Mammary epithelial cell (primary cell): Measurements from ENCODE around the gene PLA2G4E.

Source experiments
- EZH2 ChIP-seq: IDR thresholded peaks from 2 replicates; pipeline ENCODE4 v1.6.1; 2012; ENCODE audit warnings: low read length, inconsistent platforms, borderline replicate concordance
- TF ChIP-seq, protein P1 (sequence below), 2 donors: IDR thresholded peaks in 1 of 2; conservative IDR thresholded peaks in 1 of 2; 2 replicates each; pipeline ENCODE4 v1.5.1; 2011 to 2012; ENCODE audit warnings: inconsistent platforms in 2 of 2, low read length in 2 of 2, mild to moderate bottlenecking in 2 of 2, control low read depth in 1 of 2, low read depth in 1 of 2; ENCODE audit not compliant: insufficient read depth in 1 of 2; ENCODE audit errors: extremely low read depth in 1 of 2

DNA sequence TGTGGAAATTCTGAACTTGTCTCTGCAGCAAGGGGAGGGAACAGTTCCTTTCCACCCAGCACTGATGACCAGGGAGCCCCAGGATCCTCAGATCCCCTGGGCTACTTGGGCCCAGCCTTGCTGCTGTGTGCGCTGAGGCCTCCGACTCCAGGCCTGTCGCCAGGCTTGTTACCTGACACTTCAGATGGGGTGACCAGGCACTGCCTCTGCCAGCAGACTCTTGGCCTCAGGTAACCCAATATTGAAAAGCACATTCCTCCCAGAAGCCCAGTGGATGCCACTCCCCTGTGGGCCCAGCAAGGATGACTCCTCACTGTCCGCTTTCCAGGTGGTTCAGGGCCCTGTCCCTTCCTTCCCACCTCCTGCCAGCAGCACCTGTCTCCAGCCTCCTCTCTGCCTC, 3.5 kb upstream of the PLA2G4E start:
- TF ChIP-seq, protein P1, sequence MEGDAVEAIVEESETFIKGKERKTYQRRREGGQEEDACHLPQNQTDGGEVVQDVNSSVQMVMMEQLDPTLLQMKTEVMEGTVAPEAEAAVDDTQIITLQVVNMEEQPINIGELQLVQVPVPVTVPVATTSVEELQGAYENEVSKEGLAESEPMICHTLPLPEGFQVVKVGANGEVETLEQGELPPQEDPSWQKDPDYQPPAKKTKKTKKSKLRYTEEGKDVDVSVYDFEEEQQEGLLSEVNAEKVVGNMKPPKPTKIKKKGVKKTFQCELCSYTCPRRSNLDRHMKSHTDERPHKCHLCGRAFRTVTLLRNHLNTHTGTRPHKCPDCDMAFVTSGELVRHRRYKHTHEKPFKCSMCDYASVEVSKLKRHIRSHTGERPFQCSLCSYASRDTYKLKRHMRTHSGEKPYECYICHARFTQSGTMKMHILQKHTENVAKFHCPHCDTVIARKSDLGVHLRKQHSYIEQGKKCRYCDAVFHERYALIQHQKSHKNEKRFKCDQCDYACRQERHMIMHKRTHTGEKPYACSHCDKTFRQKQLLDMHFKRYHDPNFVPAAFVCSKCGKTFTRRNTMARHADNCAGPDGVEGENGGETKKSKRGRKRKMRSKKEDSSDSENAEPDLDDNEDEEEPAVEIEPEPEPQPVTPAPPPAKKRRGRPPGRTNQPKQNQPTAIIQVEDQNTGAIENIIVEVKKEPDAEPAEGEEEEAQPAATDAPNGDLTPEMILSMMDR (conservative IDR thresholded peaks at IDR 0.05 in 1 of 2, IDR thresholded peaks at IDR 0.05 in 1 of 2; ENCODE audit: extremely low read depth in 1 of 2, insufficient read depth in 1 of 2, low read depth in 1 of 2, low read length in 2 of 2): no peak
- no peak for TF ChIP-seq EZH2
